Loucy (cell line): ENCODE data around the gene SSH2.

Experiments used
- H2AFZ ChIP-seq: fragments of 200-600 bp; sonication (generic); 2 replicates; pipeline ENCODE4 v1.6.0; 2016; ENCODE audit warnings: antibody characterized with exemption, mild to moderate bottlenecking, low read length, moderate library complexity
- H3F3A ChIP-seq: fragments of 200-600 bp; 2 replicates; pipeline ENCODE4 v1.6.0; 2016; ENCODE audit warnings: antibody characterized with exemption, low read depth, mild to moderate bottlenecking
- H3K27me3 ChIP-seq: fragments of 200-600 bp; sonication (generic); 2 replicates; pipeline ENCODE4 v1.6.1; 2014; ENCODE audit warnings: low read length, mild to moderate bottlenecking; ENCODE audit not compliant: insufficient read depth, poor library complexity, severe bottlenecking
- H3K36me3 ChIP-seq: fragments of 200-600 bp; sonication (generic); 2 replicates; pipeline ENCODE4 v1.6.1; 2016; ENCODE audit warnings: low read length; ENCODE audit not compliant: insufficient read depth
- H3K4me1 ChIP-seq: fragments of 200-600 bp; sonication (generic); 2 replicates; pipeline ENCODE4 v1.5.1; 2014; ENCODE audit warnings: low read length, mild to moderate bottlenecking; ENCODE audit not compliant: insufficient read depth, poor library complexity, severe bottlenecking
- H3K4me2 ChIP-seq: fragments of 200-600 bp; sonication (generic); 2 replicates; pipeline ENCODE4 v1.6.0; 2014; ENCODE audit warnings: antibody characterized with exemption, low read length, low read depth, mild to moderate bottlenecking; ENCODE audit not compliant: poor library complexity, severe bottlenecking
- H3K4me3 ChIP-seq: fragments of 200-600 bp; sonication (generic); 2 replicates; pipeline ENCODE4 v1.5.1; 2014; ENCODE audit warnings: low read length, mild to moderate bottlenecking, mixed read lengths; ENCODE audit not compliant: poor library complexity, severe bottlenecking
- H3K79me2 ChIP-seq: fragments of 200-600 bp; sonication (generic); 2 replicates; pipeline ENCODE4 v1.6.1; 2014; ENCODE audit warnings: low read length; ENCODE audit not compliant: insufficient read depth
- H3K9ac ChIP-seq: fragments of 200-600 bp; sonication (generic); 2 replicates; pipeline ENCODE4 v1.6.0; 2014; ENCODE audit warnings: mild to moderate bottlenecking, low read depth, low read length, moderate library complexity; ENCODE audit not compliant: poor library complexity, severe bottlenecking
- H3K9me2 ChIP-seq: fragments of 200-600 bp; sonication (generic); replicated peaks from 2 replicates; pipeline ENCODE4 v1.6.1; 2016; ENCODE audit warnings: low read depth, low read length, mixed read lengths
- H3K9me3 ChIP-seq: fragments of 200-600 bp; sonication (generic); 2 replicates; pipeline ENCODE4 v1.6.1; 2014; ENCODE audit warnings: mild to moderate bottlenecking, antibody characterized with exemption, low read length, low read depth; ENCODE audit not compliant: insufficient read depth
- H4K20me1 ChIP-seq: fragments of 200-600 bp; sonication (generic); 2 replicates; pipeline ENCODE4 v1.6.0; 2014; ENCODE audit warnings: antibody characterized with exemption, low read length, mild to moderate bottlenecking; ENCODE audit not compliant: insufficient read depth, poor library complexity, severe bottlenecking
- CTCF ChIP-seq: fragments of 200-600 bp; sonication (generic); conservative IDR thresholded peaks from 2 replicates; pipeline ENCODE4 v1.5.1; 2014; ENCODE audit warnings: mild to moderate bottlenecking, antibody characterized with exemption, low read length
- EZH2phosphoT487 ChIP-seq: fragments of 200-600 bp; IDR thresholded peaks from 2 replicates; pipeline ENCODE4 v1.6.1; 2018; ENCODE audit warnings: antibody characterized with exemption, mild to moderate bottlenecking, moderate library complexity, borderline replicate concordance

Gene SSH2

GRCh38 chr17:29610395-29610794 is 319.6 kb downstream of the SSH2 start:
- H3K4me3 ChIP-seq = no peak overlapping the region
- no peaks in the 10 kb centered on the region for H3K79me2 ChIP-seq
- no peak overlapping the region for H2AFZ ChIP-seq
- H3K4me2 ChIP-seq = no peak overlapping the region
- no peaks in the 10 kb centered on the region for H3K27me3 ChIP-seq
- TF ChIP-seq EZH2phosphoT487 (no peak), CTCF (no peak)
- no peak overlapping the region for H3K9ac ChIP-seq
- H3K9me2 ChIP-seq = no peaks in the 10 kb centered on the region
- H3K4me1 ChIP-seq = no peaks in the 10 kb centered on the region
- H3K36me3 ChIP-seq = no peaks in the 10 kb centered on the region
- H3K9me3 ChIP-seq = no peaks in the 10 kb centered on the region
- H4K20me1 ChIP-seq = no peaks in the 10 kb centered on the region
- no peaks in the 10 kb centered on the region for H3F3A ChIP-seq

DNA sequence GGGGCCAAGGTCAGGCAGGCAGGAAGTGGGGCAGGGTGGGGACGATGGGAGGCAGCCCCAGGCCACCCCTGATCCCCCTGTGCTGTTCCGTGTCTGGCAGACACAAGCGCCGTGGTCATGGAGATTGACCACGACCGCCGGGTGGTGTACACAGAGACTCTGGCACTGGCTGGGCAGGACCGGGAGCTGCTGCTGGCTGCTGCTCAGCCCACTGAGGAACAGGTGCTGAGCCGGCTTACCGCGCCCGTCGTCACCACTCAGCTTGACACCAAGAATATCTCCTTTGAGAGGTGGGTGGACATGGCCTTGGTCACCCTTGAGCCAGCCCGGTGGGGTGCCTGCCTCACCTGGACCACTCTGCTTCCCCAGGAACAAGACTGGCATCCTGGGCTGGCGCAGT is 321.0 kb downstream of the SSH2 start:
- no peak for TF ChIP-seq CTCF
- no peak for TF ChIP-seq EZH2phosphoT487
- Histone ChIP-seq H3K4me1 (no peaks in the 10 kb centered on the region), H3K9me2 (no peaks in the 10 kb centered on the region), H3K9ac (no peak overlapping the region), H3K4me3 (no peak overlapping the region), H4K20me1 (no peaks in the 10 kb centered on the region), H3K36me3 (no peaks in the 10 kb centered on the region), H3K4me2 (no peak overlapping the region), H3K27me3 (no peaks in the 10 kb centered on the region), H3K79me2 (no peaks in the 10 kb centered on the region), H3K9me3 (no peaks in the 10 kb centered on the region), H2AFZ (no peak overlapping the region), H3F3A (no peaks in the 10 kb centered on the region)

GRCh38 chr17:29607557-29608195 is 322.4 kb downstream of the SSH2 start:
- no peaks in the 10 kb centered on the region for H3K9me2 ChIP-seq
- no peaks in the 10 kb centered on the region for H3K36me3 ChIP-seq
- no peaks in the 10 kb centered on the region for H4K20me1 ChIP-seq
- TF ChIP-seq EZH2phosphoT487 = no peak
- no peak for TF ChIP-seq CTCF
- no peaks in the 10 kb centered on the region for H3K27me3 ChIP-seq
- no peaks in the 10 kb centered on the region for H3K9me3 ChIP-seq
- H2AFZ ChIP-seq = no peak overlapping the region
- H3K4me2 ChIP-seq = no peak overlapping the region
- H3K79me2 ChIP-seq = no peaks in the 10 kb centered on the region
- H3K4me3 ChIP-seq = no peak overlapping the region
- H3K4me1 ChIP-seq = no peaks in the 10 kb centered on the region
- H3F3A ChIP-seq = no peaks in the 10 kb centered on the region
- H3K9ac ChIP-seq = no peak overlapping the region
